Skeletal muscle satellite cell (primary cell): ENCODE measurements around the gene PTPN7.
"Not testable (repeated sequence)": the region's sequence is repeated elsewhere in the genome, so short reads cannot be mapped to it uniquely, and the experiment has no call there.

Experiments used
- H3K27me3 ChIP-seq: 2 replicates; pipeline ENCODE4 v1.7.0; 2013; ENCODE audit warnings: low read length; ENCODE audit not compliant: control insufficient read depth, insufficient read depth
- H3K36me3 ChIP-seq: 2 replicates; pipeline ENCODE4 v1.7.0; 2013; ENCODE audit warnings: mild to moderate bottlenecking, control low read depth, low read length; ENCODE audit not compliant: insufficient read depth
- H3K4me1 ChIP-seq: 2 replicates; pipeline ENCODE4 v1.7.0; 2013; ENCODE audit warnings: low read length; ENCODE audit not compliant: control insufficient read depth, insufficient read depth
- H3K4me2 ChIP-seq: 2 replicates; pipeline ENCODE4 v1.7.0; 2013; ENCODE audit warnings: mild to moderate bottlenecking, low read length
- H3K4me3 ChIP-seq: 2 replicates; pipeline ENCODE4 v1.7.0; 2013; ENCODE audit warnings: low read length
- H3K9ac ChIP-seq: 2 replicates; pipeline ENCODE4 v1.7.0; 2013; ENCODE audit warnings: mild to moderate bottlenecking, low read depth, low read length, moderate library complexity
- H3K9me3 ChIP-seq: replicated peaks from 2 replicates; pipeline ENCODE4 v1.7.0; 2013; ENCODE audit warnings: mild to moderate bottlenecking, control low read depth, low read length

PTPN7 gene

GRCh38 chr1:202172015-202172355, 11.6 kb upstream of the PTPN7 start:
- H3K9ac ChIP-seq = no peak overlapping the region
- peaks cover 7% of the 10 kb centered on the region for H3K4me1 ChIP-seq
- peaks cover 6% of the 10 kb centered on the region for H3K27me3 ChIP-seq
- H3K4me2 ChIP-seq = no peak overlapping the region
- H3K9me3 ChIP-seq = no peaks in the 10 kb centered on the region
- no peak overlapping the region for H3K4me3 ChIP-seq
- no peaks in the 10 kb centered on the region for H3K36me3 ChIP-seq

- Histone ChIP-seq H3K9ac (no peak overlapping the region), H3K4me2 (no peak overlapping the region), H3K9me3 (no peaks in the 10 kb centered on the region), H3K4me3 (no peak overlapping the region), H3K27me3 (peaks cover 6% of the 10 kb centered on the region), H3K4me1 (peaks cover 7% of the 10 kb centered on the region), H3K36me3 (no peaks in the 10 kb centered on the region)
Observed at GRCh38 chr1:202171292-202172014, 11.1 kb upstream of the PTPN7 start.

GRCh38 chr1:202170726-202171125, 10.3 kb upstream of the PTPN7 start:
- Histone ChIP-seq H3K36me3 (no peaks in the 10 kb centered on the region), H3K4me1 (peaks cover 7% of the 10 kb centered on the region), H3K4me3 (no peak overlapping the region), H3K9me3 (no peaks in the 10 kb centered on the region), H3K9ac (no peak overlapping the region), H3K27me3 (peaks cover 6% of the 10 kb centered on the region), H3K4me2 (no peak overlapping the region)

DNA sequence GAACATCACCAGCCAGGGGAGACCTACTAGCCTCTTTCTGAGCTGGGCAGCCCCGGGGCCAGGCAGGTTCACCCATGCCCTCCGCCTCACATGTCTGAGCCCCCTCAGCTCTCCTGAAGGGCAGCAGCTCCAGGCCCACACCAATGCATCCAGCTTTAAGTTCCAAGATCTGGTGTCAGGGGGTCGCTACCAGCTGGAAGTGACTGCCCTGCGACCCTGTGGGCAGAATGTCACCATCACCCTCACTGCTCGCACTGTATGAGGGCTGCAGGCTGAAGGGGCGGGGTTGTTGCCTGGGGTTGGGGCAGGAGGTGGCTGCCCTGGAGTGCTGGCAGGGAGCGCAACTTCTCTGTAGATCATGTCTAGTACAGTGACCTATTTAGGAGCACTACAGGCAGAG, 8.5 kb upstream of the PTPN7 start:
- peaks cover 7% of the 10 kb centered on the region for H3K4me1 ChIP-seq
- no peak overlapping the region for H3K4me3 ChIP-seq
- H3K9me3 ChIP-seq = no peaks in the 10 kb centered on the region
- no peak overlapping the region for H3K9ac ChIP-seq
- H3K36me3 ChIP-seq = no peaks in the 10 kb centered on the region
- H3K4me2 ChIP-seq = no peak overlapping the region
- H3K27me3 ChIP-seq = peaks cover 6% of the 10 kb centered on the region

DNA sequence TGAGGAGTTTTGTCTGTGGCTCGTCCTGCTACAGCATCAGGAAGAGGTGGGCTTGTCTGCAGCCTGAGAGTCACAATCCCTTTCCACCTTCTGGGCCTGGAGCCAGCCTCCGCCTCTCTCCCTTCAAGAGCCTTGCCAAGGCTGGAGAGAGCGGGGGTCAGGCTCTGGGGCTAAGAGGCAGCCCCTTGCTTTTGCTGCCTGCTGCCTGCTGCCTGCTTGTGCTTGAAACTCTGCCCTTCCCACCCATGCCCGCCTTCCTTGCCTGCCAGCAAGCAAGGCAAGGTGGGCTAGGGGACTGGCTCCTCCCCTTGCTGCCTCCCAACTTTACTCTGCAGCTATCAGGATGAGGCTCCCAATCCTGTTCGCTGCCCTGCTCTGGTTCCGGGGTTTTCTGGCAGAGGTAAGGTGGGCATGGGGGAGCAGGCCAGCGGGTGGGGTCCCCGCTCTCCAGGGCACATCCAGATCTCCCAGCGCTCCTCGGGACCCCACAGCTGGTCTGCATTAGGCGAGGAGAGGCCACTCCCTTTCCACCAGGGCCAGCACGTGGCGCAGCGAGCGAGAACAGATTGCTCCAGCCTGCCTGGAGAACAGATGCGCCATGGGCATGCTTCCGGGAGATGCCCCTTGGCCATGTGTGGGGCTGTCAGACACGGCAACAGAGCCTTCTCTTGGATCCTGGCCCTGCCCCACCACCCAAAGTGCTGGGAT, 7.5 kb upstream of the PTPN7 start:
- no peak overlapping the region for H3K4me3 ChIP-seq
- peak overlapping the region; percentile 54 for H3K4me2 ChIP-seq
- H3K27me3 ChIP-seq = peaks cover 10% of the 10 kb centered on the region
- no peaks in the 10 kb centered on the region for H3K9me3 ChIP-seq
- peaks cover 7% of the 10 kb centered on the region for H3K4me1 ChIP-seq
- H3K36me3 ChIP-seq = no peaks in the 10 kb centered on the region
- H3K9ac ChIP-seq = no peak overlapping the region

DNA sequence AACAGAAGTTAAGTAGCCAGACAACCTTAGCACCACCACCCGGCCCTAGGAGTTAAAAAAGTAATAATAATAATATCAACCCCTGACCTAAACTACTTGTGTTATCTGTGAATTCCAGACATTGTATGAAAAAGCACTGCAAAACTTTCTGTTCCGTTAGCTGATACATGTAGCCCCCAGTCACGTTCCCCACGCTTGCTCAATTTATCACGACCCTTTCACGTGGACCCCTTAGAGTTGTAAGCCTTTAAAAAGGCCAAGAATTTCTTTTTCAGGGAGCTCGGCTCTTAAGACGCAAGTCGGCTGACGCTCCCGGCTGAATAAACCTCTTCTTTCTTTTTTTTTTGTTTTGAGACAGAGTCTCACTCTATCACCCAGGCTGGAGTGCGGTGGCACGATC, 6.7 kb upstream of the PTPN7 start:
- not testable (repeated sequence) for H3K4me1 ChIP-seq, H3K4me2 ChIP-seq, H3K27me3 ChIP-seq, H3K4me3 ChIP-seq, H3K9me3 ChIP-seq, H3K9ac ChIP-seq, H3K36me3 ChIP-seq

DNA sequence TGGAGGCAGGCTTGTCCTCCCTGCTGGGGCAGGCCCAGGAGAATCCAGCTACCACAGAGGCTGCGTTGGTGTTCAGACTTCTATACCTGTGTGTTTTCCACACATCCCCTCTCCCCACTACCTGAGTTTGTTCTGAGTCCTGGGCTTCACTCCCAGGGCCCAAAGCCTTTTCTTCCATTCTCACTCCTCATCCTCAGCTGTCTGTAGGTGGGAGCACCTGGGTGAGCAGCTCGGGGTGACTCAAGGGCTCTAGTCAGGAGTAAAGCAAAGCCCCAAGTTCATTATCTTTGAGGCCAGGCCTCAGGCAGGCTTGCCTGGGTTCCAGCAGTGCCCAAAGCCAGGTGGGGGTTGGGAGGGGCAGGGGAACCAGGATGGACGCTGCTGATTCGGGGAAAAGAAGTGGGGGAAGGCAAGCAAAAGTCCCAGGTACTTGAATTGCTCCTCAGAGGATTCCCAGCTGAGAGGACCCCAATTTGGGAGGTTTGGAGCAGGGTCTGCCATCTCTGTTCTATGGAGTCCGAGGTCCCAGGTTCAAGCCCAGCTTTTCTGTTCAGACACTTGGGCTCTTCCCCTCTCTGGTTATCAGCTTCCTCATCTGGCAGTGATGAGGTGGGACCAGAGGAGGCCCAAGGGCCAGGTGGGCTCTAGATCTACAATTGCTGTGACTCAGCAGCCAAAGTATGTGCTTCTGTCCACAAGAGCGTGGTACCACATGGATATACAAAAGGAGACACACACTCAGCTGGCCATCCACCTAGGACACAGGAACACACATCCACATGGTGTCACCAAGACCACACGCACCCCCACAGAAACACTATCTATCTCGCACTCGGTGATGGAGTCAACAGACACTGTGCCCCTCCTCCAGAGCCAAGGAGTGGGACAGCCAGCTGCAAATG, 5.8 kb upstream of the PTPN7 start:
- no peak overlapping the region for H3K4me3 ChIP-seq
- H3K9ac ChIP-seq = no peak overlapping the region
- peaks cover 7% of the 10 kb centered on the region for H3K4me1 ChIP-seq
- peaks cover 10% of the 10 kb centered on the region for H3K27me3 ChIP-seq
- H3K9me3 ChIP-seq = no peaks in the 10 kb centered on the region
- H3K4me2 ChIP-seq = no peak overlapping the region
- H3K36me3 ChIP-seq = no peaks in the 10 kb centered on the region

DNA sequence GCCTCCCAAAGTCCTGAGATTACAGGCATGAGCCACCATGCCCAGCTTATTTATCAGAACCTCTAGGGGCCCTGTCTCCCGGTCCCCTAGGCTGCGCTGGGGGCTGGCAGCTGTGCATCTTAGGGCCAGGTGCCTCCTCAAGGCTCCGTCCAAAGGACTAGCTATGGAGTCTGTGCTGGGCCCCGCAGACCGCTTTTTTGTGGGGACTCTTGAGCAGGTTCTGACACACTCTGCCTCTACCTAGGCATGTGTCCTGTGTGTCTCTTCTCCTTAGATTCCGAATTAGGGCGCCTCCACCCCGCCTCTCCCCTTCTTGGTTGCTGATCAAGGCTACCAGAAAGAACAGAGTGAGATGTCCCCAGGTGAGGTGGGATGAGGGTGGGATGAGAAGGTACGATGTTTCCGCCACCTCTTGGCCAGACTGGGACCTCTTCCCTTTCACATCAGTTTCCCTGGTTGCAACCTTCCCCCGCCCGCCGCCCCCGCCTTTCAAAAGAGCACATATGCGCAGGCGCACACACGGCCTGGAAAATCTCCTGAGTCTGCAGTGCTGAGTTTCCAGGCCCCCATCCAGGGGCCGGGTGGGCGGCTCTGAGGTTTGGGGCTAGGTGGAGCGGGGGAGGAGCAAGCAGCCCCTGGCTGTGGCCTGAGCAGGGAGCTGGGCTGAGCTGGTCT, 5.0 kb upstream of the PTPN7 start:
- Histone ChIP-seq H3K4me1 (peaks cover 7% of the 10 kb centered on the region), H3K4me2 (no peak overlapping the region), H3K27me3 (peaks cover 10% of the 10 kb centered on the region), H3K36me3 (no peaks in the 10 kb centered on the region), H3K4me3 (no peak overlapping the region), H3K9ac (no peak overlapping the region), H3K9me3 (no peaks in the 10 kb centered on the region)

GRCh38 chr1:202164271-202165037, 4.1 kb upstream of the PTPN7 start:
- Histone ChIP-seq H3K27me3 (peaks cover 10% of the 10 kb centered on the region), H3K4me3 (no peak overlapping the region), H3K9me3 (no peaks in the 10 kb centered on the region), H3K9ac (no peak overlapping the region), H3K4me2 (no peak overlapping the region), H3K4me1 (peaks cover 7% of the 10 kb centered on the region), H3K36me3 (no peaks in the 10 kb centered on the region)

- Histone ChIP-seq H3K36me3 (no peaks in the 10 kb centered on the region), H3K9me3 (no peaks in the 10 kb centered on the region), H3K4me3 (no peak overlapping the region), H3K27me3 (peaks cover 10% of the 10 kb centered on the region), H3K4me2 (no peak overlapping the region), H3K4me1 (peaks cover 7% of the 10 kb centered on the region), H3K9ac (no peak overlapping the region)
Observed at GRCh38 chr1:202163281-202164270, 3.2 kb upstream of the PTPN7 start.
